GM19324 (cell line): ENCODE results near the gene STAT4.

ENCODE experiments used
- ATAC-seq: cut with Tn5 transposase; IDR thresholded peaks from one replicate; pipeline ENCODE4 v1.9.1; 2021; ENCODE audit warnings: mild to moderate bottlenecking, moderate library complexity; ENCODE audit not compliant: unreplicated experiment, low FRiP score

Gene STAT4

DNA sequence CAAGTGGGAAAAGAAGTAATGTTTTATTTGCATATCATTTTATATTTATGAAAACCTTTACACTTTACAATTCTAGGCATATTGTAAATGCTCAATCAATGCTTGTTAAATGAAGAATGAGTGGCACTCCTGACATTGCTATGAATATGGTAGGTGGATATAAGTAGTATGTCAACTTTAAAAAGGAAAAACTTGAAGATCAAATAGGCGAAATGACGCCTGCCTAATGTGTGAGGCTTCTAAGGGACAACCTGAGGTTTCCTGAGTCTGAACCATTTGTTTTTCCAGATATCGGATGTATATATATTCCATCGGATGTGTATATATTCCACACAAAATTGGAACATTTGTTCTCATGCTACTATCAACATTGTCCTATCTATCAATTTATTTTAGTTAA, 1.4 kb downstream of the STAT4 start:
- no peak for ATAC-seq

DNA sequence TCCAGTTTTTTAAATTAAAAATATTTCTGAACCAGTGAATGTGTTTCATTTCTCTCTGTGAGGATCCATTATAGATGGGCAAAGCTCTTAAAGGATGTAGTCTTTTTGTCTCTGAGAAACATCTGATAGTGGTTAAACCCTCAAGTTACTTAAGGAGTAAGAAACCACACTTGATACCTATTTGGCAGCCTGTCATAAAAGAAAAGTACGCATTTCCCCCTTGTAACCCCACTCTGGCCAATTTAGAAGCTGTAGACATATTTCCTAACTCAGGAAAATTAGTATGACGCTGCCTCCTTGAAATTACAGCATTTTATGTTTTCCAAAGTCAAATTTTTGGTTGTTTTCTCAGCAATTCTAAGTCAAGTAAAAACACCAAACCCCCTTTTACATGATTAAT, 2.0 kb downstream of the STAT4 start:
- no peak for ATAC-seq

DNA sequence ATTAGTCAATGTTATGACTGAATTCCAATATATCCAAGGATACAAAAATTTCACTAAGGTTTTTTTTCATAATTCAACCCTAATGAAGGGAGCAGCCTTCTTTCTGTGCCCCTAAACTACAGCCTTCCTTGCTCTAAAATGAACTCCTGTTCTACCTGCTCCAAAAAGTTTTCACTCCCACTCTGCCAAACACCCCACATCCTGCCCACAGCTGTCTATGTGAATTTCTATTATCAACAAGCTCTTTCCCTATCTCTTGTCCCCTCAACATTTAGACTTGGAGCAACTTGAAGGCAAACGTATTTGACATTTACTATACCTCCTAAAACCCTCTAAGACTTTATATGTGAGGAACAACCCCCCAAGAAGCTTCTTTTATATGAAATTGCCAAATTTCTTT, 2.5 kb downstream of the STAT4 start:
- ATAC-seq = no peak

DNA sequence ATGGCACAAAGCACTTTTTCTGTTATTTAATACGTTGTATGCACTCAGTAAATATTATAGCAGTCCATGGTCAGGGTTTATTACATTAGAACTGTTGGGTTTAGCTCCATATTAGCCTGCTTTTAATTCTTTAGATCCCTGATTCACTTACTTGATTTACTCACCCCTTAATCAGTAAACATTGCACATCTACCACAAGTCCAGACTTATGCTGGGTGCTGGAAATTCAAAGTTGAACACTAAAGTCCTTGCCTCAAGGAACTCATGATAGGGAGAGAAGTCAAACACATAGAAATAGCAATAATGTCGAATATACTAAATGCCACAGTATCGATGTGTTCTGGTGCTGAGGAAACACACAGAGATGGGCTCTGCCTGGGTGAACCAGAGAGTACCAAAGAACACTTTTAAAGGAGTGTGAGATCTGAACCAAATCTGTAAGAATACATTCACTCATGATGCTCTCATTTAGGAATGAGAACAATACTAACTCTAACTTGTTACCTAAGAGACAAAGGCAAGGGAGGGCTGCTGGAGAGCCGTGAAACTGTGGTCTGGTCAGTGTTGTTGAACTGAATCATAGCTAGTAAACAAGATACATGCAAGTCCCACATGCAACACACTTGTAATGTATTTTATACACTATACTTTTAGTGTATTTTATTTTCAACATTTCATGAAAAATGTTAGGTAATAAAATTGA, 4.9 kb downstream of the STAT4 start:
- ATAC-seq = no peak

DNA sequence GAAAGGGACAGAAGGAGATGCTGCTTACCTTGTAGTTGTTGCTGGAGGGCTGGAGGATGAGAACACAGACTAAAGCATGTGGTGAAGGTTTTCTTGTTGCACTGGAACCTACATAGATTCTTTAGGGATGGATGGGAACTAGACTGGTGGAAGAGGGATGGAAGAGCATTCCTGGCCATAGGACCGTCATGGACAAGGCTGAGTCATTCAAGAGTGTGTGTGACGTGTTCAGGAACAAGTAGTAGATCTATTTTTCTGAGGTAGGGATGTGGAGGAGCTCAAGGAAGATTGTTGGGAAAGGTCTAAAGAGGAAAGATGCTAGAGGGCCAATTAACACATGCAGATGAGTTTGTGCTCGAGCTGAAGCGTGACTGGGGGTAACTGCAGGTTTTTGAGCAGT, 6.6 kb downstream of the STAT4 start:
- ATAC-seq = no peak

DNA sequence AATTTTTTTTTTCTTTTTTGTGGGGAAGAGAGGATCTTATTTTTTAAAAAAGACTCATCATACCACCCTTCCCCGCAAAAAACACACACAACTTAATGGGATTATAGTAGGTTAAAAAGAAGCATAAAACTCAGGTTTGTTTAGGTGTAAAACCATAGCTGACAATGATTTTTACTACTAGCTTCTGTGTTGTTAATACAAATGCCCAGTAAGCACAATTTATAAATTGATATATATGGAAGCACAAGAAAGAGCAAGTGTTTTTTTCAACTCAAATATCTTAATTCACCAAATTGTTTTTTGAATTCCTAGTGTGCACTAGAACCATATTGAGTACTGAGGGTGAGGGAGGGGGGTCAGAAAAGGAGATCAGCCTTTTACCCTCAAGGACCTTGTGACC, 7.0 kb downstream of the STAT4 start:
- ATAC-seq = no peak

DNA sequence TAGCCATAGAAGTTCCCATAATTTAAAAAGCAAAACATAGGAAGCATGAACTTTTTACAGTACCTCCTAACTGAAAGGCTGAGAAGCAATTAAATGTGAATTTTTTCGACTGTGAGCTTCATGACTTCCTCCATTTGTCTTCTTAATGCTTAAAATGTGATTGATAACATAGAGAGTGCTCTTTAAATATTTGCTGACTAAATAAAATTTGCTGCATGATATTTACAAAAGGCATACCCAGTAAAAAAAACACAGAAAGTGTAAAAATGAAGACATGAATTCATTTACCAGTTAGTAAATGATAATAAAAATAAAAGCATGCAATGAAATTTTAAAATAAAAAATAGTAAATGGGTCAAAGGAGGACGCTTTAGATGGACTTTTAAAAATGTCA, 21.9 kb downstream of the STAT4 start:
- ATAC-seq = no peak

DNA sequence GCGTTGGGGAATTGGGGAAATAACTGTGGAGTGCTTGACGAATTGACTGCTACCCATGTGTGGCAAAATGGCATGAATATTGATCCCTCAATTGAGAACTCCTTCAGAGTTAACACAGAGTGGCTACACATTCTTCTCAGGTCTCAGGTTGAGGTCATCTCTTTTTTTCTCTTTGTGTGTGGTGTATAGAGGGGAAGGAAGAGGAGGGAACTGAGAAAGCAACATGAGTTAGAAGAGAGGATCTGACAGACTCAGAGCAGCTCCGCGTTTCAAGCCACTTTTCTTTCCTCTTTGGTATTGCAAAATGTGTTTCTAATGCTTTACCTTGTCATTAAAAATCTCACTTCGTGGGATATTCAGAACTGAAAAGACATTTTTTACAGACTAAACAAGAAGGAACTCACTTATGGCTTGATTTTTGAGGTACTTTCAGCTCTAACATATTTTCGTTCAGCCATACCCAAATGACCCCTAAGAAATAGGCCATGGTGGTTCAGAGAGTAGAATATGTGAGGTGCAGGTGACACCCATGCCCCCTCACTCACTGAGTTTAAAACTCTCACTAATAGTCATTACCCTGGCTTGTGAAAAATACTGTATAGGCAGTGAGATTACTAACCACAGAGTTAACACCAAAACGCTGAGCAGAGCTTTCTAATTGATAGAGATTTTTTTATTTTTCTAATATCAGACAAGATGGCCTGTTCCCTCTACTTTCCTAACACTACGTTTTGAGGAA, 22.5 kb downstream of the STAT4 start:
- ATAC-seq = no peak

DNA sequence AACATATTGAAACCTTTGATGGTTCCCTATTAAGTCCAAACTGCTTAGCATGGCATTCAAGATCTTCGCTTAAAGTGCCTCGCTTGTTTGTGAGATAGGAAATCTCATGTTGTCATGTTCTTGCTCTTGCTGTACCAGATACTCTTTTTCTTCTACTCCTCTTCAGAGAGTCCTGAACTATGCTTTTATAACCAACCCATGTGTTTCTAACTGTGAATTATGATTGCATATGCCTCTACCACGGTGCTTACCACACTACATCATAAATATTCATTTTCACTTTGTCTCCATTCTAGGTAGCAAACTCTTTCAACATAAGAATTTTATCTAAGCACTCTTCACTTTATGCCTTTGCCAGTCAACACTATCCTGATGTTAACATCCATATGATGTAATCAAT, 23.6 kb downstream of the STAT4 start:
- no peak for ATAC-seq

DNA sequence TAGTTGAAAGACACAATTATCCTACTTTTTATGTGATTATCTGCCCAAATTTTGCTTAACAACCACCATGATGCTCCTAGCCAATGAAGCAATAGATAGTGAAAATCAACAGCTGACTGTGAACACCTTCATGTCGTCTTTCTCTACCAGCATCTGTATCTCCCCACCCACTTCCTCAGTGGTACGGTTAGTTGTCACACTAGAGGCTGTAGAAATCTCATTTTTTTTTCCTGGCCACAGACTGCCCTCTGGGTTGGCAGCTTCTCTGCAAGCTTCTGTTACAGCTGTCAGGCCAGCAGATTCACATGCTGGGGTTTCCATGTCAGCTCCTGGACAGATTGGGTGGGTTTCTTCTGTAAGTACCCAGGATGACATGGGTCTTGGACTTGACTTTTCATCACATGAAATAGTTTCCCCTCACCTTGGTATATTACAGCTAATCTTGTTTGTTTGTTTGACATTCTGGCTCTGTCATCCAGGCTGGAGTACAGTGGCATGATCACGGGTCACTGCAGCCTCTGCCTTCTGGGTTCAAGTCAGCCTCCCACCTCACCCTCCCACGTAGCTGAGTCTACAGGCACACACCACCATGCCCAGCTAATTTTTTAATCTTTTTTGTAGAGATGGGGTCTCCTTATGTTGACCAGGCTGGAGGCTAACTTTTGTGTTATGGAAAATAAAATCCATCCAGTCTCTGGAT, 24.3 kb downstream of the STAT4 start:
- no peak for ATAC-seq

DNA sequence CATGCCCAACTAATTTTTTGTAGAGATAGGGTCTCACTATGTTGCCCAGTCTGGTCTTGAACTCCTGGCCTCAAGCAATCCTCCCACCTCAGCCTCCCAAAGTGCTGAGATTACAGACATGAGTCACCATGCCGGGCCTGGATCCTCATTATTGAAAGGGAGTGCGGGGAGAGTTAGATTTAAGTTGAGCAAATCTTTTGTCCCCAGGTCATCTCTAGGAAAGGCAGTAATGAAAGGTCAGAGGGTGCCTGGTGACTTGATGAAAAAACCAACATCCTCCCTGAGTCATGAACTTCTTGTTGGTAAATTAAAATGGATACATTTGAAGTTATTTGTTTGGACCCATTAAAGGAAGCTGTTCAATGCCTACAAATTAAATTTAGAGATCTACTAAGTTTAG, 25.1 kb downstream of the STAT4 start:
- ATAC-seq = no peak

DNA sequence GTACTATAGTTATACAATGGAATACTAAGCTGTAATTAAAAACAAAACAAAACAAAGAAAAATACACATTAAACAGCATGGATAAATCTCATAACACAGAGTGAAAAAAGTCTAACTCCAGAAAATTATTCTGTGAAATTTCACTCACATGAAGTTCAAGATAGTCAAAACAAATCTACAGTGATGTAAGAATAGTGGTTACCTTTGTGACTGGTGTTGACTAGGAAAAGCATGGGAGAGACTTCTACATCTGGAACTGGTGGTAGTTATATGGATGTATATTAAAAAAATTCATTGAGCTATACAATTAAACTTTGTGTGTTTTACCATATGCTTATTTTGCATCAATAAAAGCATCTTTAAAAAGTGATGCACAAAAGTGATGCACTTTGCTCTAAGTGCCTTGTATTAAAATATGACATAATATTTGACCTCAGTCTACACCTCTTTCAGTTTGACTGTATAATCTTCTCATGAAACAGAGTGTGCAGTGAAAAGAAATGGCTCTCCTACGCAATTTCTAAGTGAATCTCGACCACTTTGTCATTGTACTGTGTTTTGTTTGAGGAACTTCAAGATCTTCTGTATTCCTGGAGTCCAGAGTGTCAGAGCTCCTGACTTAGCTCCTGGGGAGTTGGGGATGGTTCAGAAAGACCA, 28.0 kb downstream of the STAT4 start:
- no peak for ATAC-seq

DNA sequence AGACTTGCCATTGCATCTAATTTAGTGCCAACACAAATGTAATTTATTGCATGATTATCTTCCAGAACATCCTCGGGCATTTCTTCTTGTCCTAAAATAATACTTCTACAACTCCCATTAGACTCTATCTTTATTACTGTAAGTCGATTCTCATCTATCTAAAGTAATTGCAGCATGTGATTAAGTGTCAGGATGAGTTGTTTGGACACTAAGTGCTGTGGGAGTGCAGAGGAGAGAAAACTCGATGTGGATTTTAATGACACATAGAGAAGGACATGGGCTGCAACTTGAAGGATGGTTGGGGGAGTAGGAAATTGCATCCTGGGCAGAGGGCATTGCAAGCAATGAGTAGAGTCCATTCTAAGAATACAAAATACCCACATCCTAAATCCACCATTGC, 33.5 kb downstream of the STAT4 start:
- ATAC-seq = no peak

DNA sequence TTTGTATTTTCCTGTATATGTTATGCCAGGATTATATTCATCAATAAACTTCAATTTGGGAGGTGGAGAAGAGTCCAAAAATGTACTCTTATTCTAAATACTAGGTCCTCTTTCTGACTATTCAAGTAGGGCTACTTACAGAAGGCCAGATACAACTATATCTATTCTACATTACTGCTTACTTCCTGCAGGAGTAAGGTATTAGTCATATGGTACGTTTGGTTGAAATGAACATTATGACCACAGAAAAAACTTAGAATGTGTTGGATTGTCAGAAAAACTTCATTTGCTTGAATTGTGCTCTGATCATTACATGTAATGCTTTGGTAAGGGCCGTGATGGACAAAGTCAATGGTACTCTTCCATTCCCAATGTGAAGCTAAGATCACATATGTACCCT, 35.0 kb downstream of the STAT4 start:
- no peak for ATAC-seq

DNA sequence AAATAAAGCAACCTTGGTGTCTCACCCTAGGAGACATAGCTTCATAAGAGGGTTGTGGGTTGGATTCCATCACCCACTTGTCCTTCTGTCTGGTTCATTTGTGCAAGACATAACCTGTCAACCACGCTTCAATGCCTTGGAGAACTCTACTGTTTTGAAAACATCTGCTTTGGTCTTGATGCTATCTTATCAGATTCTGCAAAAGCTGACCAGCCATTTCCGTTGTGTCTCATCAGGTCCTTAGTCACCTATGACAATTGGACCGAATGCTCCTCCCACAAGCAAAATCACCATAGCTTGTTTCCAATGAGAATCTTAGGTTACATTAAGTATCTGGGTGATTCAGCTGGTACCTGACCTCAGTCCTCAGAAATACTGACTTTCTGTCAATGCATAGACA, 35.4 kb downstream of the STAT4 start:
- no peak for ATAC-seq

DNA sequence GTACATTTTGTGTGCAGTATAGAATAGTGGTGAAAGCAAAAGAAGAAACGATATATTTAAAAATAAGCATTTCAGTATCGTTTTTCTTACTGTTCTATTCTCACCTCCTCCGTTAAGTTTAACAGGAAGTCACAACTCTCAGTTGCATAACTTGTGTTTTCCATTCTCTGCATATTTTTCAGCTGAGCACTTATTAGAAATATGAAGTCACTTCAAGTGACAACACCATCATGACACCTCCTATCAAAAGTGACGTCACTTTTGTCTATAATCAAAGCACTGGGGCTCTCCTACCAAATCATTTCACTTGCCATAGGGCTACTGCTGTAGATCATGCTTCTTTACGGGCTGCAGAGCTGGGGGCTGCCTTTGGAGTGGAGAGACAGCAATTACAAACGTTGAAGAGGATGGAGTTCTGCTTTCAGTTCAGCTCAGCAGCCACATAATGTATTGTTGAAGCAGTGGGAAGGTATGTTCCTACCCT, 36.3 kb downstream of the STAT4 start:
- ATAC-seq = peak; percentile 82

DNA sequence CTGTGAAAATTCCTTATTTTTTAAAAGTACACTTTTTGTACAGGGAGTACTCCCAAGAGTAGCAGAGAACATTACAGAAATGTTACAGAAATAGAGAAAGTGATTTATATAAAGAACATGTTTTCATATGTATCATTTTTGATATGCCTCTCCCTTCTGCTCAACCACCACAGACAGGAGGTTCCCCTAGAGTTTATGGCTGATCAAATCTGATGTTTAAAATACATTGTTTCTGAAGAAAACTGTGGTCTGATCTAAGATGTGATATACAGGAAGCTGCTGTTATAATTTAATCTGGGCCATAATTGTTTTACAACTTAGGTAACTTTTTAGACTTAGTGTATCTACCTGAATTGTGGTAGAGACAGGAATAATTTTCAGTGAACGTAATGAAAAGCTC, 37.0 kb downstream of the STAT4 start:
- no peak for ATAC-seq

DNA sequence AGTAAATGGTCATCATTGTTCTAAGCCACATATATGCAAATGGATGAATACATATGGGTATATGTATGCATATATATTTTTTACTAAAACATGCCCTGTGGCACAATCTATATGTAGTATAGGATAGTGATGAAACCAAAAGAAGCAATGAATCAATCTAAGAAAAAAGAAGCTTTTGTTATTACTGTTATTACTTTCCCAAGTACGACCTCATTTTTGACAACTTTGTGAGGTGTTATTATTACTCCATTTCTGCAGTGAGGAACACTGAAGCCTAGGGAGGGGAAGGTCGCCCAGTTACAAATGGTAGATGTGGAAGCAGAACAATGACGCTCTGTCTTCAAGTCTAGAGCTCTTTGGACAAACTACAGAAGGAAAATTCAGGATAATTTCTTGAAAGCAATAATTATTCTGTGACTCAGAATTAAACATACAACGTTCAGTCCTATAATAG, 38.3 kb downstream of the STAT4 start:
- ATAC-seq = no peak

DNA sequence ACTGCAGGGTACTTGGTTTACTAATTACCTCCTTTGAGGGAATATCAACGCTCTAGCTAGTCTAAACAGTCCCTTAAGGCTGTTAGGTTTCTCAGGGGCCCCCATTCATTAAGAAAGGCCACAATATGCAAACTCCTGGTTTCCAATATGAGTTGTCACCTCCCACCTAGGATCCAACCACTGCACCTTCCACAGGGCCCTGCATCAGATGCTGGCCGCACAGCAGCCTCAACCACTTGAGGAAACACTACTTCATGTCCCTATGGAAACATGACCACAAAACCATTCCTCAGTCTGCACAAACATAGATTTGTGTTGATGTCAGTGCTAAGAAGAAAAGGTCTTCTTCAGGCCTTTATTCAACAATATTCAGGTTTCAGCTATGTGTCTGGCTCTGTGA, 40.9 kb downstream of the STAT4 start:
- ATAC-seq = no peak

DNA sequence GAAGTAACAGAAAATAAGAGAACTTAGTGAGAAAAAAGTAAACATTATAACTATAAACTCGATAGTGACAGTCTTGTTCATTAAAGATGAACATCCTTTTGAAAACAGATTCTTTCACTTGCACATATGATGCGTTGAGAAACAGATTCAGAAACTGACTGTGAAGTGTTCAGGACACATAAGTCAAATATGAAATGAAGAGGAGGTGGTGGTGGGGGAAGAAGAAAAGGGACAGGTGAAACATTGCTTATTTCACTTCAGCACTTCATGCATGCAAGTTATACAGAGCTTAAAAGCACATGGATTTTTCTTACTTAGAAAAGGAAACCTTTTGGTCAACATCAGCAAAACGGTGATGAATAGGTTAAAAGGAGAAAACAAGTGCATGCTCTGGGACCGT, 42.5 kb downstream of the STAT4 start:
- no peak for ATAC-seq

DNA sequence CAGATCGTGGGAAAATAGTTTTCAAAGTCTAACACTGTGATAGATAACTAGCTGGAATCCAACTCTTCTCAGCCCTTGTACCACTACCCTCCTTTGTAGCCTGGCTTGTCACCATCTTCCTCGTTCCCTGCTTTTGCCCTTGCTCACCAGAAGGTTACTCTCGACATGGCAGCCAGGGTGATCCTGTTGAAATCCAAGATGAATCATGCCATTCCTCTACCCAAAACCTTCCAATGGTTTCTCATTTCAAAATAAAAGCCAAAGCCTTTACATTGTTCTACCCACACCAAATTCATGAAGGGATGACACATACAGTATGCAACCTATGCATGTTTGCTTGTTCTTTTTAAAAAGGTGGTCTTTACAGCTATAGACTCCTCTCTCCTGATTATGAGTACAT, 45.7 kb downstream of the STAT4 start:
- no peak for ATAC-seq
